PFSK-1 (cell line): ENCODE results near the gene NOX3.

ENCODE experiments used
- FOXP2 ChIP-seq: optimal IDR thresholded peaks from 2 replicates; pipeline ENCODE3; 2011; ENCODE audit warnings: borderline replicate concordance, control low read depth, inconsistent platforms; ENCODE audit not compliant: insufficient read depth; ENCODE audit errors: extremely low read length, extremely low read depth
- POLR2AphosphoS5 ChIP-seq: IDR thresholded peaks from 2 replicates; pipeline ENCODE4 v1.6.1; 2012; ENCODE audit warnings: low read depth, mild to moderate bottlenecking, control low read depth, low read length, moderate library complexity
- SIN3A ChIP-seq: IDR thresholded peaks from 2 replicates; pipeline ENCODE4 v1.6.1; 2012; ENCODE audit warnings: mild to moderate bottlenecking, low read length, moderate library complexity, borderline replicate concordance; ENCODE audit not compliant: insufficient read depth
- TAF1 ChIP-seq: IDR thresholded peaks from 2 replicates; pipeline ENCODE4 v1.6.1; 2012; ENCODE audit warnings: low read length, control low read depth, borderline replicate concordance; ENCODE audit not compliant: insufficient read depth
- TF ChIP-seq, protein P1 (sequence below), 2 experiments: IDR thresholded peaks; 2 replicates each; pipeline versions ENCODE4 v1.6.1 to v1.8.0; 2011 to 2012; ENCODE audit warnings: low read depth in 2 of 2, low read length in 2 of 2, control low read depth in 1 of 2, inconsistent platforms in 1 of 2, mild to moderate bottlenecking in 1 of 2, moderate library complexity in 1 of 2; ENCODE audit not compliant: insufficient read depth in 1 of 2

Gene NOX3

GRCh38 chr6:155389130-155389529 is 66.5 kb downstream of the NOX3 start:
- TF ChIP-seq SIN3A (no peak), FOXP2 (no peak), TAF1 (no peak), POLR2AphosphoS5 (no peak)
- TF ChIP-seq, protein P1, sequence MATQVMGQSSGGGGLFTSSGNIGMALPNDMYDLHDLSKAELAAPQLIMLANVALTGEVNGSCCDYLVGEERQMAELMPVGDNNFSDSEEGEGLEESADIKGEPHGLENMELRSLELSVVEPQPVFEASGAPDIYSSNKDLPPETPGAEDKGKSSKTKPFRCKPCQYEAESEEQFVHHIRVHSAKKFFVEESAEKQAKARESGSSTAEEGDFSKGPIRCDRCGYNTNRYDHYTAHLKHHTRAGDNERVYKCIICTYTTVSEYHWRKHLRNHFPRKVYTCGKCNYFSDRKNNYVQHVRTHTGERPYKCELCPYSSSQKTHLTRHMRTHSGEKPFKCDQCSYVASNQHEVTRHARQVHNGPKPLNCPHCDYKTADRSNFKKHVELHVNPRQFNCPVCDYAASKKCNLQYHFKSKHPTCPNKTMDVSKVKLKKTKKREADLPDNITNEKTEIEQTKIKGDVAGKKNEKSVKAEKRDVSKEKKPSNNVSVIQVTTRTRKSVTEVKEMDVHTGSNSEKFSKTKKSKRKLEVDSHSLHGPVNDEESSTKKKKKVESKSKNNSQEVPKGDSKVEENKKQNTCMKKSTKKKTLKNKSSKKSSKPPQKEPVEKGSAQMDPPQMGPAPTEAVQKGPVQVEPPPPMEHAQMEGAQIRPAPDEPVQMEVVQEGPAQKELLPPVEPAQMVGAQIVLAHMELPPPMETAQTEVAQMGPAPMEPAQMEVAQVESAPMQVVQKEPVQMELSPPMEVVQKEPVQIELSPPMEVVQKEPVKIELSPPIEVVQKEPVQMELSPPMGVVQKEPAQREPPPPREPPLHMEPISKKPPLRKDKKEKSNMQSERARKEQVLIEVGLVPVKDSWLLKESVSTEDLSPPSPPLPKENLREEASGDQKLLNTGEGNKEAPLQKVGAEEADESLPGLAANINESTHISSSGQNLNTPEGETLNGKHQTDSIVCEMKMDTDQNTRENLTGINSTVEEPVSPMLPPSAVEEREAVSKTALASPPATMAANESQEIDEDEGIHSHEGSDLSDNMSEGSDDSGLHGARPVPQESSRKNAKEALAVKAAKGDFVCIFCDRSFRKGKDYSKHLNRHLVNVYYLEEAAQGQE (IDR thresholded peaks at IDR 0.05; ENCODE audit: insufficient read depth in 1 of 2, low read depth in 2 of 2, low read length in 2 of 2), result no peak

DNA sequence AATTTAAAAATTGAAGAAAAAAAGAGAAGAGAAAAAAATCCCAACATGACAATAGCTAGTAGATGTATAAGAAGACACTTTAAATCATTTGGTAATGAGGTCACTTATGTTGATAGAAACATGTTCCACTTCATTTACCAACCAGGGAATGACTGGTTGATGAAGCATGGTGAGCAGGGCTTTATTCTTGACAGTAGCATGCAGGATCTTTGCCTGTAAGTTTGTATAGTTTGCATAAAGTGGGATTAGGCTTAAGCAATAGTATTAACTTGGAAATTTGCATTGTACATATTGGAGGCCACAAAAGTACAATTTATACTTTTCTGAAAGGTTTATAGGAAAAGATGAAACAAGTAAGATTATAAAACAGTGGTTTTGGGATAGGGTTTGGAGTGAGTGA is 67.0 kb downstream of the NOX3 start:
- no peak for TF ChIP-seq FOXP2
- no peak for TF ChIP-seq SIN3A
- no peak for TF ChIP-seq TAF1
- no peak for TF ChIP-seq POLR2AphosphoS5
- TF ChIP-seq, protein P1 (IDR thresholded peaks at IDR 0.05; ENCODE audit: insufficient read depth in 1 of 2, low read depth in 2 of 2, low read length in 2 of 2), result no peak

DNA sequence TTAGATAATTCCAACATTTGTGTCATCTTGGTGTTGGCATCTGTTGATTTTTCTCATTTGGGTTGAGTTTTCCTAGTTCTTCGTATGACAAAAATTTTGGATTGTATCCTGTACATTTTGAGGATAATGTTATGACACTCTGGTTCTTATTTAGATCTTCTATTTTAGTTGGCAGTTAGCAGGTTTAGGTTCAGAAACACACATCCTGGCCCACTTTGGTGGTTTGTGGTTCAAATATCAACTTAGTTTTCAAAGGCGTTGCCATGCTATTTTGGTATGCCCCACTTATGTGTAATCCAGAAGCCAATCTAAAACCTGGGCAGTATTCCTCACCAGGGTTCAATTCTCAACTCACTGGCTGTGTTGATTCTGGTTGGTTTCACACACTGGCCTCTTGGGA is 68.2 kb downstream of the NOX3 start:
- TF ChIP-seq, protein P1 (IDR thresholded peaks at IDR 0.05; ENCODE audit: insufficient read depth in 1 of 2, low read depth in 2 of 2, low read length in 2 of 2), result no peak
- no peak for TF ChIP-seq TAF1
- TF ChIP-seq SIN3A, result no peak
- TF ChIP-seq POLR2AphosphoS5, result no peak
- no peak for TF ChIP-seq FOXP2

DNA sequence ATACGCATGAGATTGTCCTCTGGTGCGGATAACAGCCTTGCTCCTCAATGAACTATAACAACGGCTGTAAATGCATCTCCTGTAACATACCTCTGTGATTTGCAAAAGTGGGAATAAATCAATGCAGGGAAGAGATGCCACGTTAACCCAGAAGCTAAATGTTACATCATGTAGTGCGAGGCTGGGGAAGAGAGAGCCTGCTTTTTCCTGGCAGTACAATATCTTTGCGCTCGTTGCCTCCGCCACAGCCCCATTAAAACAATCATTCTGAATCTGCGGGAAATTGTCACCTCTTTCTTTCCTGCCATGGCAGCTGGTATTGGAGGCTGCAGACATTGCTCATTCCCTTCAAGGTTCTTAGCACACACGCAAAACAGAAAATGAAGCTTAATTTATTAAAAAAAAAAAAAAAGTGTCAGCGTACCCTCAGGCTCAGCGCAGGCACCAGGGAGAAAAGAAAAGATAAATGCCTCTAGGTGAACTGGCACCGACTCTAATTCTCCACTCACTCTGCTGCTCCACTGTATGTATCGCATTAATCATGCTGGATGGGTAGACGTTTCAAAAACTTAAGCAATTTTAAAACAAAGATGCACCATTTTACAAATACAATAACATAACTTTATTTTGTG is 71.2 kb downstream of the NOX3 start:
- TF ChIP-seq TAF1, result no peak
- no peak for TF ChIP-seq POLR2AphosphoS5
- TF ChIP-seq SIN3A, result no peak
- no peak for TF ChIP-seq FOXP2
- TF ChIP-seq, protein P1 (IDR thresholded peaks at IDR 0.05; ENCODE audit: insufficient read depth in 1 of 2, low read depth in 2 of 2, low read length in 2 of 2), result no peak

DNA sequence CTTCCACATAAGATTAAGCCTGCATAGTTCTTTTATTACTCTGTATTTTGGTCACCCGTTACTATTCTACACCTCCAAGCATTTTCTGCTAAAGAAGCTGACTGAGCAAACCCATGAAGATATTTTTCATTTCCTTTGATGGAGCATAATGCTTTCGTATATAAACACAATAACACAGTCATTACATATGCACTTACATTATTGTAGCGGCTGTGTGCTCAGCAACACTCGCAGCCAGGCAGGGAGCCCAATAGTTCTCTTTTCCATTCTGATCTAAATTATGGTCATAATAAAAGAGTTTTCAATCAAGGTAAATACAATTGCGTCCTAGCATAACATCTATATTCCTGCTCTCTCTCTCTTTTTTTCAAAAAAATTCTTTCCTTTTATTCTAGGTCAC is 71.7 kb downstream of the NOX3 start:
- TF ChIP-seq SIN3A, result no peak
- TF ChIP-seq, protein P1 (IDR thresholded peaks at IDR 0.05; ENCODE audit: insufficient read depth in 1 of 2, low read depth in 2 of 2, low read length in 2 of 2), result no peak
- no peak for TF ChIP-seq TAF1
- TF ChIP-seq POLR2AphosphoS5, result no peak
- TF ChIP-seq FOXP2, result no peak
